Sigmoid colon (tissue), 4 donors: ENCODE data around the gene YPEL2.

Source experiments
- POLR2A ChIP-seq, 2 donors: fragments of 450-650 bp; IDR thresholded peaks; one replicate each; pipeline ENCODE4 v1.6.1; 2016; ENCODE audit warnings: antibody characterized with exemption in 2 of 2, mild to moderate bottlenecking in 2 of 2, moderate library complexity in 2 of 2
- POLR2AphosphoS5 ChIP-seq, 4 donors: sonication (generic); formaldehyde crosslinking; IDR thresholded peaks; one replicate each; pipeline ENCODE4 v1.6.1; 2017; ENCODE audit warnings: antibody characterized with exemption in 4 of 4
- TF ChIP-seq, protein P1 (sequence below), 4 experiments: fragments of 450-650 bp in 3 of 4; fragments of 200-600 bp in 1 of 4; IDR thresholded peaks; one replicate each; pipeline ENCODE4 v1.5.1; 2016 to 2019; ENCODE audit warnings: antibody characterized with exemption in 4 of 4, mild to moderate bottlenecking in 3 of 4, moderate library complexity in 2 of 4

GRCh38 chr17:59374612-59375011, 43.2 kb downstream of the YPEL2 start:
- no peak for TF ChIP-seq POLR2AphosphoS5 (IDR thresholded peaks at IDR 0.05)
- TF ChIP-seq, protein P1, sequence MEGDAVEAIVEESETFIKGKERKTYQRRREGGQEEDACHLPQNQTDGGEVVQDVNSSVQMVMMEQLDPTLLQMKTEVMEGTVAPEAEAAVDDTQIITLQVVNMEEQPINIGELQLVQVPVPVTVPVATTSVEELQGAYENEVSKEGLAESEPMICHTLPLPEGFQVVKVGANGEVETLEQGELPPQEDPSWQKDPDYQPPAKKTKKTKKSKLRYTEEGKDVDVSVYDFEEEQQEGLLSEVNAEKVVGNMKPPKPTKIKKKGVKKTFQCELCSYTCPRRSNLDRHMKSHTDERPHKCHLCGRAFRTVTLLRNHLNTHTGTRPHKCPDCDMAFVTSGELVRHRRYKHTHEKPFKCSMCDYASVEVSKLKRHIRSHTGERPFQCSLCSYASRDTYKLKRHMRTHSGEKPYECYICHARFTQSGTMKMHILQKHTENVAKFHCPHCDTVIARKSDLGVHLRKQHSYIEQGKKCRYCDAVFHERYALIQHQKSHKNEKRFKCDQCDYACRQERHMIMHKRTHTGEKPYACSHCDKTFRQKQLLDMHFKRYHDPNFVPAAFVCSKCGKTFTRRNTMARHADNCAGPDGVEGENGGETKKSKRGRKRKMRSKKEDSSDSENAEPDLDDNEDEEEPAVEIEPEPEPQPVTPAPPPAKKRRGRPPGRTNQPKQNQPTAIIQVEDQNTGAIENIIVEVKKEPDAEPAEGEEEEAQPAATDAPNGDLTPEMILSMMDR (IDR thresholded peaks at IDR 0.05) = no peak
- TF ChIP-seq POLR2A (IDR thresholded peaks at IDR 0.05) = no peak
